Measurements from ENCODE around the gene NUDT9.

NUDT9 gene

GRCh38 chr4:87497159-87497558 is 74.8 kb downstream of the NUDT9 start:
- no peaks in the 10 kb centered on the region for H3K36me3 Mint-ChIP-seq
- ATAC-seq (replicated peaks) (no peak), DNase-seq (no peak)
- H3K9me3 Mint-ChIP-seq = no peaks in the 10 kb centered on the region
- no peak overlapping the region for H3K27ac Mint-ChIP-seq
- no peaks in the 10 kb centered on the region for H3K27me3 Mint-ChIP-seq
- peaks cover 0 to 2% of the 10 kb centered on the region in 2 donors for H3K4me1 Mint-ChIP-seq
- H3K4me3 Mint-ChIP-seq = no peak overlapping the region

GRCh38 chr4:87497578-87497977 is 75.2 kb downstream of the NUDT9 start:
- Mint-ChIP-seq H3K9me3 (no peaks in the 10 kb centered on the region), H3K27ac (no peak overlapping the region), H3K4me3 (no peak overlapping the region), H3K4me1 (peaks cover 0 to 2% of the 10 kb centered on the region in 2 donors), H3K27me3 (no peaks in the 10 kb centered on the region), H3K36me3 (no peaks in the 10 kb centered on the region)
- DNase-seq (no peak), ATAC-seq (replicated peaks) (no peak)

GRCh38 chr4:87498446-87498900 is 76.1 kb downstream of the NUDT9 start:
- H3K27me3 Mint-ChIP-seq = no peaks in the 10 kb centered on the region
- no peaks in the 10 kb centered on the region for H3K36me3 Mint-ChIP-seq
- H3K27ac Mint-ChIP-seq = peak overlapping the region; percentile 21
- H3K4me1 Mint-ChIP-seq = peaks cover 0 to 2% of the 10 kb centered on the region in 2 donors
- ATAC-seq (replicated peaks) (no peak), DNase-seq (no peak)
- no peaks in the 10 kb centered on the region for H3K9me3 Mint-ChIP-seq
- no peak overlapping the region for H3K4me3 Mint-ChIP-seq

- no peak for DNase-seq
- Mint-ChIP-seq H3K27me3 (no peaks in the 10 kb centered on the region), H3K4me1 (peaks cover 0 to 2% of the 10 kb centered on the region in 2 donors), H3K4me3 (no peak overlapping the region), H3K27ac (no peak overlapping the region), H3K36me3 (no peaks in the 10 kb centered on the region), H3K9me3 (no peaks in the 10 kb centered on the region)
- peak in 1 of 2 donors; percentile 68 for ATAC-seq (replicated peaks)
Observed at GRCh38 chr4:87499403-87500091, 77.2 kb downstream of the NUDT9 start.

- ATAC-seq (replicated peaks) (peak in 1 of 2 donors; percentile 29), DNase-seq (no peak)
- Mint-ChIP-seq H3K4me3 (no peak overlapping the region), H3K9me3 (no peaks in the 10 kb centered on the region), H3K36me3 (no peaks in the 10 kb centered on the region), H3K27ac (no peak overlapping the region), H3K27me3 (no peaks in the 10 kb centered on the region), H3K4me1 (peaks cover 0 to 2% of the 10 kb centered on the region in 2 donors)
Observed at GRCh38 chr4:87500092-87500462, 77.7 kb downstream of the NUDT9 start.

- no peaks in the 10 kb centered on the region for H3K27me3 Mint-ChIP-seq
- H3K27ac Mint-ChIP-seq = no peak overlapping the region
- DNase-seq (no peak), ATAC-seq (replicated peaks) (no peak)
- H3K4me1 Mint-ChIP-seq = peaks cover 0 to 2% of the 10 kb centered on the region in 2 donors
- H3K9me3 Mint-ChIP-seq = no peaks in the 10 kb centered on the region
- no peak overlapping the region for H3K4me3 Mint-ChIP-seq
- no peaks in the 10 kb centered on the region for H3K36me3 Mint-ChIP-seq
Observed at GRCh38 chr4:87502580-87503238, 80.3 kb downstream of the NUDT9 start.

- Mint-ChIP-seq H3K4me1 (no peaks in the 10 kb centered on the region), H3K27me3 (no peaks in the 10 kb centered on the region), H3K4me3 (no peak overlapping the region), H3K27ac (no peak overlapping the region), H3K9me3 (no peaks in the 10 kb centered on the region), H3K36me3 (peaks cover 0 to 4% of the 10 kb centered on the region in 2 donors)
- ATAC-seq (replicated peaks) (no peak), DNase-seq (no peak)
Observed at GRCh38 chr4:87505862-87506261, 83.5 kb downstream of the NUDT9 start.

- ATAC-seq (replicated peaks) (no peak), DNase-seq (no peak)
- Mint-ChIP-seq H3K9me3 (no peaks in the 10 kb centered on the region), H3K27ac (no peak overlapping the region), H3K36me3 (peaks cover 0 to 4% of the 10 kb centered on the region in 2 donors), H3K27me3 (no peaks in the 10 kb centered on the region), H3K4me1 (peaks cover 0 to 5% of the 10 kb centered on the region in 2 donors), H3K4me3 (no peak overlapping the region)
Observed at GRCh38 chr4:87506974-87507701, 84.8 kb downstream of the NUDT9 start.
